ENCODE results near the gene KIZ.
"Not testable (repeated sequence)": the region's sequence is repeated elsewhere in the genome, so short reads cannot be mapped to it uniquely, and the experiment has no call there.

Gene KIZ

GRCh38 chr20:21230220-21230619, 104.3 kb downstream of the KIZ start:
- no peak for DNase-seq (ENCODE audit: low spot score)

GRCh38 chr20:21230686-21231085, 104.8 kb downstream of the KIZ start:
- no peak for DNase-seq (ENCODE audit: low spot score)

GRCh38 chr20:21232546-21233280, 106.8 kb downstream of the KIZ start:
- DNase-seq (ENCODE audit: low spot score), result no peak

DNA sequence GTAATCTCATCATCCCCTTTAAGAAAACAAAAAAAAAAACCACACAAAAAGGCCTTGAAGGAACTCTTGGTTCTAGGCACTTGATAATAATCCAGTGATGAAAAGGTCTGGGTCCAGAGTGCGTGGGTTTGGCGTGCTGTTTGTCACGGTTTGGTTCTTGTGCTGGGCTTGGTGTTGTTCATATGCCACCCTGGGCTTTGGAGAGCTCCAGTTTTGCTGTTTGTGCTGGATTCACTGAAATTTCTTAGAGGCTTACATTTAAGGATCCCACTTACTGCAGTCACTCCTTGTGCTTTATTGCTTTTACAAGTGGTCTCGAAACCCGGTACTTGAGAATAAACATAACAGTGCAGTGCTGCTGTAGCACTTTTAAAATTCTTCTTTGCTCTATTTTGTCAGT, 108.4 kb downstream of the KIZ start:
- no peak for DNase-seq (ENCODE audit: low spot score)

DNA sequence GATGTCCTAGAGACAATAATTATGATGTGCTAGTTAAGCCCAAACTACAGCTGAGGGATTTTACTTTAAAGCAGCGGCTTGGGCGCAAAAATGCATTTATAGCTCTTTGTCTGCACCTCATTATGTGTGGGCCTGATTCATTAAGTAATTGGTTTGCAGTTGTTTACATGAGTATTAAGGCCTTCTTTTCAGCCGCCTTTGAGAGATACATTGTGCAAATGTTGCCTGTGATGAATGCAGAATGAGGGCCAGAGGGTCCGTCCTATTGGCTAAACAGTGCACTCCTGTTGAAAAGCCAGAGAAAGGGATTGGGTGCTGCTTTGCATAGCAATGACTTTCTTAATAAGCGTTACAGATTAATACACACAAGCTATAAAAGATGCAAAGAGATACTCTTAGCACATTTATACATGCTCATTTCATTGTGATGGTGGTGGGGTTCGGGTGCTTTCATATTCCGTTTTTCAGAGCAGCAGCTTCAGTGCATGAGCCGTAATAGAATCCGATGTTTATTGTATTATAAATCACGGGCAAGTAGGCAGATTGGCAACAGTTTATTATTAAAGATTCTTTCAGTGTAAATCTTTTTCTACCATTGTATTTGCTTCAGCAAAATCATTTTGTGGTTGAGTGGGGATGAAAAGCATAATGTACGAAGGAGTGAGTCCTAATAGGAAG, 109.1 kb downstream of the KIZ start:
- DNase-seq (ENCODE audit: low spot score), result no peak

DNA sequence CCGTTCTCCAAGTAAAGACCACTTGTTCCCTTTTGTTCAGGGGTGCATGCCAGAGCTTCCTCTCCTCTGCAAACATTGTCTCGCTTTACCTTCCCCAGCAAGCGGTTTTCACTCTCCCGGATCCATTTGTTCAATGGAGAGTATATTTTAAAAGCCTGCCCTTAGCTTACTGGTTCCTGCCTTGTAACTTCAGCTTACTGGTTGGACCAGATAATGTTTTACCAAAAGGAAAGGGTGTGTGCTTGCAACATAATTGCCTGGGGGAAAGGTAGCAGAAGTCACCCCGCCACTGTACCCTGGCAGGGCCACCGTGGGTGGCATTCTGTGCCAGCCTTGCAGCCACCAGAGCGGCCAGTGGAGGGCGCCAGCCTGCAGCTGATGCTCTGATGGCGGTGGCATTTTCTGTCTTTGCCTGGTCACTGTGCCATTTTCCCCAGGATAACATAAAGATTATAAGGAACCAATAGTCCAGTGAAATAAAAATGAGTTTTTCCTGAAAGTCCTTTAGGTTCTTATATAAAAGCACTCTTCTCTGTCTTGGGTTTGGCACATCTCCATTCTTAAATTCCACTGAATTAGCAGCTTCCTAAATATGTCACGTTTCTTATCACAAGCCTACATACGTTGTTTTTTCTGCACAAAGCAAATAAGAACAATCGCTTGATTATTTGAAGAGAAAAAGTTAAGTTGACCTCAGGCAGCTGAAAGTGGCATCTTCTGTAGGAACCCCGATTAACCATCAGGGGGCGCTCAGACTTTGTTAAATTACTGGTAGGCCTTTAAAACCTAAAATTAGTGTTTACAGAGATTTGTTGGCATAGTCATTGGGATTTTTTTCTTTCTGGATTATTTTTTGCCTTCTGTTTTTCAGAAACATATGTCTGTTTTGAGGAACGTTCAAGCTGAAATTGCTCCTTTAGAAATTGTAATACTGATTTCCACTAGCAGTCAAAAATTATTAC, 109.9 kb downstream of the KIZ start:
- DNase-seq (ENCODE audit: low spot score), result peak; percentile 62

- no peak for DNase-seq (ENCODE audit: low spot score)
These were observed 112.3 kb downstream of the KIZ start for GRCh38 chr20:21237956-21238799.

- DNase-seq (ENCODE audit: low spot score), result no peak
These were observed 113.1 kb downstream of the KIZ start for GRCh38 chr20:21238818-21239536.

DNA sequence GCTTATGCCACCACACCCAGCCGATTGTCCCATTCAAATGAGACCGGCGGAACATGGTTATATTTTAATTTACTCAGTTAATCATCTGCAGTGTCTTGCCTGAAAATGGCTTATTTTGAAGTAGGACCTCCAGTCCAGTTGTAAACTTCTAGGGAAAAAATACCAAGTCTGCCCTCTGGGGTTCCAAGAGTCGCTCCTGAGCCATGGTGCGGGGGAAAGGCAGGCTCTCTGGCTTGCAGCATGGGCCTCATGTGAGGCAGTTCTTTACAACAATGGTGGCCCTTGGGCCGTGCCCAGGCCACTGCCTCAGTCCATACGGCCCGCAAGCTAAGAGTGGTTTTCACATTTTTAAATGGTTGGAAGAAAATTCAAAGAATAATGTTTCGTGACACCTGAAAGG, 114.5 kb downstream of the KIZ start:
- DNase-seq (ENCODE audit: low spot score), result no peak

DNA sequence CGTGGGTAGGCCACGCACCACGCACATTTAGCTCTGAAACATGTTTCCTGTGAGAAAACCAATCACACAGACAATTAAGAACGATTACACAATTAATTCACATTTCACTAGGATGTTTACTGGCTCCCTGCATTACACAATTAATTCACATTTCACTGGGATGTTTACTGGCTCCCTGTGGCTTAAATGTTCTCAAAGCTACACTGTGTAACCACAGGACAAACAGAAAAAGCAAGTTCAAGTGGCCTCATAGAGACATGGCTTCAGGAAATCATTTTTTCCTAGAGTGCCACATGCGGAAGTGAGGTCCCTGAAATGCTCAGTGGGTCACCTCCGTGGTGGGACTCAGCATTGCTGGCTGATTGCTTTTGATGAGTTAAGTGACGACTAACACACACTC, 115.5 kb downstream of the KIZ start:
- no peak for DNase-seq (ENCODE audit: low spot score)

GRCh38 chr20:21243811-21244210, 117.9 kb downstream of the KIZ start:
- no peak for DNase-seq (ENCODE audit: low spot score)

DNA sequence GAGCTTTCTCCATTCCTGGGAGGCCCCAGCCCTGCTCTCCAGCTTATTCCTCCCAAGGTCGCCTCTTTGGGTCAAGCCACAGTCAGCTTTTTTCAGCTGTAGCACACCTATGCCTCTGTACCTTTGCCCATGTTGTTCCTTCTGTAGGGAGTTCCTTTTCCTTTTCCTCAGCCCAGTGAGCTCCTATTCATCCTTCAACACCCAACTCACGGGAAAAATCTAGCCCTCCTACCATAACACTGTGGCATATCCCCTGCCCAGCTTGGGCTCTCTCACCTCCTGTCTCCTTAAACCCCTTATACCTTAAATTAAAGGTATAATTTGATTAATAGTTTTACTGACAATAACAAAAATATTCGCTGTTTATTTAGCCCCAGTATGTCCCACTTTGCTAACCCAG, 118.9 kb downstream of the KIZ start:
- DNase-seq (ENCODE audit: low spot score), result no peak

GRCh38 chr20:21246161-21246560, 120.3 kb downstream of the KIZ start:
- no peak for DNase-seq (ENCODE audit: low spot score)

DNA sequence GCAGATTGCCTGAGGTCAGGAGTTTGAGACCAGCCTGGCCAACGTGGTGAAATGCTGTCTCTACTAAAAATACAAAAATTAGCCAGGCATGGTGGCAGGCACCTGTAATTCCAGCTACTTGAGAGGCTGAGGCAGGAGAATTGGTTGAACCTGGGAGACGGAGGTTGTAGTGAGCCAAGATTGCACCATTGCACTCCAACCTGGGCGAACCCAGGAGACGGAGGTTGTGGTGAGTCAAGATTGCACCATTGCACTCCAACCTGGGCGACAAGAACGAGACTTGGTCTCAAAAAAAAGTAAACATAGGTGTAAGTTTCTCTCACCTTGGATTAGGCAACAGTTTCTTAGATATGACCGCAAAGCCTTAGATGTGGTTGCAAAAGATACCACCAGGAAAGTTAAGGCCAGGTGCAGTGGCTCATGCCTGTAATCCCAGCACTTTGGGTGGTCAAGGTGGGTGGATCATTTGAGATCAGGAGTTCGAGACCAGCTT, 121.8 kb downstream of the KIZ start:
- not testable (repeated sequence) for DNase-seq (ENCODE audit: low spot score)

- DNase-seq (ENCODE audit: low spot score), result no peak
These were observed 125.4 kb downstream of the KIZ start for GRCh38 chr20:21251278-21251677.

DNA sequence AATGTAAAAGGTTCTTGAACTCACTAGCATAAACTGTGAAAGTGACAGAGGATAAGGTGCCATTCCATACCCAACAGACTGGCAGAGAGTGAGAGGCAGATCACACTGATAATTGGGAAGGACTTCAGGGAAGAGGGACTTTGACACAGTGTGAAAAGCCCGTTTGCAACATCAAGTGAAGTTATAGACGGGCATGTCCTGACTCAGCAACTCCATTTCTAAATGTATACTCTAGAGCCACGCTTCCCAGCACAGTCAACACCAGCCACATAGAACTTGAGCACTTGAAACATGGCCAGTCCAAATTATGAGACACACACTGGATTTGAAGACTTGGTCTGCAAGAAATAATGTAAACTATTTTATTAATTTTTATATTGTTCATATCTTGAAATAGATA, 131.3 kb downstream of the KIZ start:
- no peak for DNase-seq (ENCODE audit: low spot score)

DNA sequence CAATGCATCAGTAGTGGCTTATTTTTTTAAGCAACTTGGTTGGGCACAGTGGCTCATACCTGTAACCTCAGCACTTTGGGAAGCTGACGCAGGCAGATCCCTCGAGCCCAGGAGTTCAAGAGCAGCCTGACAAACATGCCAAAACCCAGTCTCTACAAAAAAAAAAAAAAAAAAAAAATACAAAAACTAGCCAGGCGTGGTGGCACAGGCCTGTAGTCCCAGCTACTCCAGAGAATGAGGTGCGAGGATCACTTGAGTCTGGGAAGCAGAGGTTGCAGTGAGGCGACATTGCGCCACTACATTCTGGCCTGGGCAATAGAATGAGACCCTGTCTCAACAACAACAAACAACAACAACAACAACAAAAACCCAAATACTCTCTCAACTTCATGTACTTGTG, 132.5 kb downstream of the KIZ start:
- no peak for DNase-seq (ENCODE audit: low spot score)

- DNase-seq (ENCODE audit: low spot score), result no peak
These were observed 133.5 kb downstream of the KIZ start for GRCh38 chr20:21259346-21259745.

DNA sequence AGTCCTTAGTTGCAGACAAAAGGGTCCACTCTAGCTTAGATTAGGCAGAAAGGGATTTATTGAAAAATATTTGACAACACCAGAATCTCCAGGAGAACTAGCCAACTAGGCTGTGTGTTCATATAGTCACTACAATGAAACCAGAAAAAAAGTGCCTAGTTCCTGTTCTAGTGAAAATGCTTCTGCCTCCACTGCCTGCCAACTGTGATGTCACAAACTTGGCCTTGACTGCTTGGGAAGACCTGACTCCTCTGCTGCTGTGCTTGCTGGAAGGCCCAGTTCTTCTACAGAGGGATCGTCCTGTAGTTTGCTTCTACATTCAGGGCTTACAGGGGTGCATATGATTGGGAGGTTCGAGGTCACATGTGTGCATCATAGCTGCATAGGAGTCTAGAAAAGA, 136.9 kb downstream of the KIZ start:
- DNase-seq (ENCODE audit: low spot score), result no peak

DNA sequence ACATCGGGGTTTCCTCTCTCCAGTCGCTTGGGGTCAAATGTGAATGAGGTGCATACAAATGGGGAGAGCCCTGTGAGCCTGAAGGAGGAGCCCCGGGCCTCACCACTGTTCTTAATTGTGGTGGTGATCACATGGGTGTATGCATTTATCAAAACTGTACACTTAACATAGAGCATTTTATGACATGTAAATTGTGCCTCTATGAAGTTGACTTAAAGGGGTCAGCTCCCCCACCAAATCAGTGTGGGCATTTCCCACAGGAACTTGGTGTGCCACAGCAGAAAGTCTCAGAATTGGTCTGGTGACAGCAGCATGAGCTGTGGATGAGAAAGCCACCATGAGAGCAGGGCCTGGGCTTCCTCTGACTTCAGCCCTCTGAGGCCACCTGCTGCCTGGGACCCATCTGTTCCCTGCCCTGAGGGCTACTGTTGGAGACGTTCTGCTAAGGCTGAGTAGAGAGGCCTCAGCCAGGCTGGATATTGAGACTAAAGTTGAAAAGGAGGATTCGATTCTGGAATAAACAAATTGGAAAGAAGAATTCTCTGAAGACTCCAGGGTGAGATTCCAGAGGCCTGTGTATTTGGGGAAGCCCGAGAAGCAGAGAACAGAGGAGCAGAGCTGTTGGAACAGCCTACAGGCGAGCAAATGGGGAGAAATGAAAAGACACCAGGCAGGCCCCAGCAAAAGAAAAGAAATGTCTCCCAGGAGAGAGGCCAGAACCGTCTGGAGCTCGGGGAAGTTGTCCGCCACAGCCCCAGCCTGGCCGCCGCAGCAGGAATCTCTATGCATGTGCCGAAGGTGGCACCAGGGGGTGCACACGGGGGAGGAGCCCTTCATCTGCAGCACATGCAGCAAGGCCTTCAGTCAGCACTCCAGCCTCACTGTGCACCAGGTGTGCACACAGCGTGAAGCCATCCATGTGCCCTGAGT, 139.6 kb downstream of the KIZ start:
- no peak for DNase-seq (ENCODE audit: low spot score)
